GM06990 (cell line): ENCODE data around the gene NCAPD3.

ENCODE experiments used
- DNase-seq: peaks from one replicate; pipeline ENCODE4 v3.0.0-alpha.2; 2011; ENCODE audit not compliant: insufficient read length; ENCODE audit errors: extremely low read depth
- H3K27me3 ChIP-seq: replicated peaks from 2 replicates; pipeline ENCODE4 v1.6.0; 2011; ENCODE audit warnings: low read length; ENCODE audit not compliant: control insufficient read depth, insufficient read depth
- H3K36me3 ChIP-seq: 2 replicates; pipeline ENCODE4 v1.5.1; 2011; ENCODE audit warnings: low read length; ENCODE audit not compliant: control insufficient read depth, insufficient read depth
- H3K4me3 ChIP-seq: replicated peaks from 2 replicates; pipeline ENCODE4 v1.5.1; 2011; ENCODE audit warnings: low read depth, mild to moderate bottlenecking, control low read depth, low read length
- TF ChIP-seq, protein P1 (sequence below): IDR thresholded peaks from 2 replicates; pipeline ENCODE4 v1.5.1; 2011; ENCODE audit warnings: low read length, control low read depth, mild to moderate bottlenecking, inconsistent platforms; ENCODE audit not compliant: insufficient read depth, poor library complexity, severe bottlenecking

The NCAPD3 gene

DNA sequence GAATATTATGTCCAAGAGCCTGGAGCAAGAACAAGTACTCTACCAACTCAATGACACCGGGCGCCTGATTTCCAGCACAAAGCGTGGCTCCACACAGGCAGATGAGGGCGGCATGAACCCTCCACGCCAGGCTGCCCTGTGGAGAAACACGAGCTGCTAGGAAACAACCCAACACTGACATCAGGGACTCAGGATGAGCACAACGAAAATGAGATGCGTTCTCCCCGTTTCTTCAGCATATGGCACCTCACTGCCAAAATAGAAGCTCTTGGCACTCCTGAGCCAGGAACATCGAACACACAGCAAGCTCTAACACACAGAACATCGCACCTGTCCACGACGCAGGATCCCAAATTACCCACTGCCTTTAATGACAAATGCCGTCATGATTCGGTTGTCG is 68.3 kb downstream of the NCAPD3 start:
- H3K4me3 ChIP-seq, result no peak overlapping the region
- no peaks in the 10 kb centered on the region for H3K27me3 ChIP-seq
- no peak for DNase-seq
- TF ChIP-seq, protein P1, sequence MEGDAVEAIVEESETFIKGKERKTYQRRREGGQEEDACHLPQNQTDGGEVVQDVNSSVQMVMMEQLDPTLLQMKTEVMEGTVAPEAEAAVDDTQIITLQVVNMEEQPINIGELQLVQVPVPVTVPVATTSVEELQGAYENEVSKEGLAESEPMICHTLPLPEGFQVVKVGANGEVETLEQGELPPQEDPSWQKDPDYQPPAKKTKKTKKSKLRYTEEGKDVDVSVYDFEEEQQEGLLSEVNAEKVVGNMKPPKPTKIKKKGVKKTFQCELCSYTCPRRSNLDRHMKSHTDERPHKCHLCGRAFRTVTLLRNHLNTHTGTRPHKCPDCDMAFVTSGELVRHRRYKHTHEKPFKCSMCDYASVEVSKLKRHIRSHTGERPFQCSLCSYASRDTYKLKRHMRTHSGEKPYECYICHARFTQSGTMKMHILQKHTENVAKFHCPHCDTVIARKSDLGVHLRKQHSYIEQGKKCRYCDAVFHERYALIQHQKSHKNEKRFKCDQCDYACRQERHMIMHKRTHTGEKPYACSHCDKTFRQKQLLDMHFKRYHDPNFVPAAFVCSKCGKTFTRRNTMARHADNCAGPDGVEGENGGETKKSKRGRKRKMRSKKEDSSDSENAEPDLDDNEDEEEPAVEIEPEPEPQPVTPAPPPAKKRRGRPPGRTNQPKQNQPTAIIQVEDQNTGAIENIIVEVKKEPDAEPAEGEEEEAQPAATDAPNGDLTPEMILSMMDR, result no peak
- peaks cover 25% of the 10 kb centered on the region for H3K36me3 ChIP-seq

GRCh38 chr11:134154441-134154840 is 69.3 kb downstream of the NCAPD3 start:
- H3K27me3 ChIP-seq, result no peaks in the 10 kb centered on the region
- H3K36me3 ChIP-seq, result peaks cover 19% of the 10 kb centered on the region
- DNase-seq, result no peak
- TF ChIP-seq, protein P1, result no peak
- H3K4me3 ChIP-seq, result no peak overlapping the region

DNA sequence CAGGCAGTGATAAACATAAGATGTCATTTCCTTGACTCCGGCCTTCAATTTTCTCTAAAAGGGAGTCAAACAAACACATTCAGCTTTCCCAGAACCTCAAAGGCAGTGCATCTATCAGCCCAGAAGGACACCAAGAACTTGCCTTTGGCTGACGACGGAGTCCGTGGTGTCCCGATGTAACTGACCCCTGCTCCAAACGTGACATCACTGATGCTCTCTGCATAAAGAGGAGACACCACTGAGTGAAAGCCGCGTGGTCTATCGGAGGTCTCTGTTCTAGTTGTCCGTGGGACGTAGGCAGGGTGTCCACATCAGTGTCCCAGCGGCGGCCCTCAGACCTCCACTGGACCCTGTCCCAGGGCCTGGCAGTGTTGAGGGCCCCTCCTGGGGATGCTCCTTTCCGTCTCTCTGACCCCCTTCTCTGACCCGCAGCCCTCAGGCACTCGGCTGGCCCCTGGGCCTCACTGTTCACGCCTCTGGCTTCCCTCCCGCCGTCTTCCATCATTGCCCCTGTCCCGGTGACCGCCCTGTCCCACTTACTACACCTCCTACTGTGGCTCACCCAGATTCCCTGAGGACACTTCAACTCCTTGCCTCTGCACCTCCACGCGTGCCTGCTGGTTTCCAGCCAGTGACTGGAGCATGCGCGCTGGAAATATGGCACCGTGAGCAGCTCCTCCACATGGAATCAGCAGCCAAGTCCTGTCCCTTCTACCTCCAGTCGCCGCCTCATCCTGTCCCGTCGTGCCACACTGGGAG is 70.4 kb downstream of the NCAPD3 start:
- TF ChIP-seq, protein P1, result no peak
- Histone ChIP-seq H3K4me3 (no peak overlapping the region), H3K36me3 (peaks cover 18% of the 10 kb centered on the region), H3K27me3 (no peaks in the 10 kb centered on the region)
- DNase-seq, result no peak

- no peaks in the 10 kb centered on the region for H3K27me3 ChIP-seq
- no peak for DNase-seq
- peaks cover 16% of the 10 kb centered on the region for H3K36me3 ChIP-seq
- TF ChIP-seq, protein P1, result no peak
- H3K4me3 ChIP-seq, result no peak overlapping the region
Measured at GRCh38 chr11:134152696-134153095, 71.1 kb downstream of the NCAPD3 start.

- no peaks in the 10 kb centered on the region for H3K27me3 ChIP-seq
- no peak for DNase-seq
- TF ChIP-seq, protein P1, result no peak
- H3K36me3 ChIP-seq, result peaks cover 12% of the 10 kb centered on the region
- no peak overlapping the region for H3K4me3 ChIP-seq
Measured at GRCh38 chr11:134151083-134151747, 72.6 kb downstream of the NCAPD3 start.
